ENCODE data around the gene EFTUD2. TPM values are rescaled to one million over a fixed set of nuclear protein-coding genes. Genes with fewer than 3 reads are reported as not detected.
A peak's percentile ranks its signal among the peaks of the same experiment; 100 is the strongest.

Gene EFTUD2
- total RNA-seq, 3 donors from 2014 or later (not counting 1 experiment from before 2014, with no cell fraction given) = 135 to 178 (median 164) TPM

GRCh38 chr17:44831371-44831770, 67.9 kb downstream of the EFTUD2 start:
- Mint-ChIP-seq H3K4me1 (peaks cover 9 to 16% of the 10 kb centered on the region in 2 donors), H3K4me3 (peak overlapping the region; percentile 28), H3K36me3 (no peaks in the 10 kb centered on the region), H3K27me3 (ENCODE audit: low read depth in 2 of 2) (peaks cover 41 to 43% of the 10 kb centered on the region in 2 donors), H3K27ac (no peak overlapping the region), H3K9me3 (no peaks in the 10 kb centered on the region)
- Histone ChIP-seq H3K4me1 (ENCODE audit: control insufficient read depth, insufficient read depth, low read length) (peaks cover 10% of the 10 kb centered on the region), H3K27me3 (ENCODE audit: control insufficient read depth, insufficient read depth, low read length) (peaks cover 37% of the 10 kb centered on the region), H3K9me3 (ENCODE audit: control insufficient read depth, insufficient read depth, low read length) (no peaks in the 10 kb centered on the region), H3K4me3 (ENCODE audit: low read length) (no peak overlapping the region), H3K27ac (ENCODE audit: low read length) (no peak overlapping the region), H3K36me3 (ENCODE audit: control insufficient read depth, insufficient read depth, low read length) (no peaks in the 10 kb centered on the region)
- 83% methylated on average over 12 of the region's 12 CpGs for WGBS (ENCODE audit: insufficient coverage)
- DNase-seq (no peak), ATAC-seq (no peak)
- intact Hi-C loops (cut with micrococcal nuclease) = no loop called here
- no peak for TF ChIP-seq CTCF (IDR thresholded peaks at IDR 0.05)

- H3K9me3 Mint-ChIP-seq = no peaks in the 10 kb centered on the region
- no peak overlapping the region for H3K27ac Mint-ChIP-seq
- no peak overlapping the region for H3K27ac ChIP-seq (ENCODE audit: low read length)
- H3K27me3 ChIP-seq (ENCODE audit: control insufficient read depth, insufficient read depth, low read length) = peaks cover 41% of the 10 kb centered on the region
- peaks cover 9 to 16% of the 10 kb centered on the region in 2 donors for H3K4me1 Mint-ChIP-seq
- H3K4me3 ChIP-seq (ENCODE audit: low read length) = no peak overlapping the region
- H3K4me1 ChIP-seq (ENCODE audit: control insufficient read depth, insufficient read depth, low read length) = peaks cover 10% of the 10 kb centered on the region
- peaks cover 41 to 43% of the 10 kb centered on the region in 2 donors for H3K27me3 Mint-ChIP-seq (ENCODE audit: low read depth in 2 of 2)
- WGBS (ENCODE audit: insufficient coverage) = 3% methylated on average over 58 of the region's 58 CpGs
- DNase-seq = peak in 1 of 2 donors; percentile 40
- ATAC-seq = peak in 1 of 3 donors; percentile 39
- intact Hi-C loops (cut with micrococcal nuclease) = no loop called here
- H3K36me3 Mint-ChIP-seq = no peaks in the 10 kb centered on the region
- TF ChIP-seq CTCF (IDR thresholded peaks at IDR 0.05) = no peak
- H3K36me3 ChIP-seq (ENCODE audit: control insufficient read depth, insufficient read depth, low read length) = no peaks in the 10 kb centered on the region
- peak overlapping the region; percentile 73 for H3K4me3 Mint-ChIP-seq
- H3K9me3 ChIP-seq (ENCODE audit: control insufficient read depth, insufficient read depth, low read length) = no peaks in the 10 kb centered on the region
Measured at GRCh38 chr17:44830359-44831288, 68.6 kb downstream of the EFTUD2 start.

- ATAC-seq (peak; percentile 5 to 70 (median 36)), DNase-seq (peak; percentile 16 to 36)
- intact Hi-C loops (cut with micrococcal nuclease) = no loop called here
- no peak for TF ChIP-seq CTCF (IDR thresholded peaks at IDR 0.05)
- no peak within 1 kb of the TSS for H3K27ac ChIP-seq (ENCODE audit: low read length)
- WGBS (ENCODE audit: insufficient coverage) = under 1% methylated on average over 123 of the region's 123 CpGs
- peaks cover 38 to 43% of the 10 kb centered on the region in 2 donors for H3K27me3 Mint-ChIP-seq (ENCODE audit: low read depth in 2 of 2)
- peak within 1 kb of the TSS; percentile 84 for H3K4me3 Mint-ChIP-seq
- peaks cover 41% of the 10 kb centered on the region for H3K27me3 ChIP-seq (ENCODE audit: control insufficient read depth, insufficient read depth, low read length)
- peaks cover 10% of the 10 kb centered on the region for H3K4me1 ChIP-seq (ENCODE audit: control insufficient read depth, insufficient read depth, low read length)
- H3K4me3 ChIP-seq (ENCODE audit: low read length) = peak within 1 kb of the TSS; percentile 10
- no peaks in the 10 kb centered on the region for H3K9me3 Mint-ChIP-seq
- no peaks in the 10 kb centered on the region for H3K36me3 Mint-ChIP-seq
- H3K9me3 ChIP-seq (ENCODE audit: control insufficient read depth, insufficient read depth, low read length) = no peaks in the 10 kb centered on the region
- H3K36me3 ChIP-seq (ENCODE audit: control insufficient read depth, insufficient read depth, low read length) = no peaks in the 10 kb centered on the region
- H3K27ac Mint-ChIP-seq = no peak within 1 kb of the TSS
- H3K4me1 Mint-ChIP-seq = peaks cover 9 to 16% of the 10 kb centered on the region in 2 donors
Measured at GRCh38 chr17:44829523-44830358, 69.5 kb downstream of the EFTUD2 start, which contains the start of gene GJC1. GJC1 (minus strand) TSS chr17:44830287; CDS start chr17:44805817, 24,470 bp downstream.

Data from natural killer cell (primary cell).